GM19238 (cell line): ENCODE results near the gene NIF3L1.

Experiments used
- DNase-seq: peaks from one replicate; pipeline ENCODE4 v3.0.0; 2011; ENCODE audit warnings: low spot score; ENCODE audit not compliant: insufficient read length

The NIF3L1 gene

GRCh38 chr2:200888704-200889625 is at the start of gene NIF3L1, which contains the start of gene PPIL3:
NIF3L1 (plus strand) TSS chr2:200889371; CDS start chr2:200891944, 2,573 bp downstream.
PPIL3 (minus strand) TSS chr2:200889077; CDS start chr2:200887615, 1,462 bp downstream.
- peak; percentile 76 for DNase-seq

GRCh38 chr2:200839513-200839912 is 49.7 kb upstream of the NIF3L1 start:
- DNase-seq = no peak

GRCh38 chr2:200843993-200844948 is 44.9 kb upstream of the NIF3L1 start:
- DNase-seq = no peak

- DNase-seq = no peak
Observed at GRCh38 chr2:200845194-200845593, 44.0 kb upstream of the NIF3L1 start.

GRCh38 chr2:200845669-200846325 is 43.4 kb upstream of the NIF3L1 start:
- no peak for DNase-seq

- DNase-seq = no peak
Observed at GRCh38 chr2:200847269-200847668, 41.9 kb upstream of the NIF3L1 start.

- no peak for DNase-seq
Observed at GRCh38 chr2:200847939-200848338, 41.2 kb upstream of the NIF3L1 start.

GRCh38 chr2:200850512-200851256 is 38.5 kb upstream of the NIF3L1 start:
- no peak for DNase-seq

- DNase-seq = no peak
Observed at GRCh38 chr2:200851398-200852248, 37.5 kb upstream of the NIF3L1 start.

GRCh38 chr2:200852605-200853004 is 36.6 kb upstream of the NIF3L1 start:
- no peak for DNase-seq

GRCh38 chr2:200856806-200857205 is 32.4 kb upstream of the NIF3L1 start:
- no peak for DNase-seq

GRCh38 chr2:200860092-200860795 is 28.9 kb upstream of the NIF3L1 start:
- DNase-seq = no peak

GRCh38 chr2:200861617-200862155 is 27.5 kb upstream of the NIF3L1 start:
- DNase-seq = no peak

- no peak for DNase-seq
Observed at GRCh38 chr2:200862532-200863000, 26.6 kb upstream of the NIF3L1 start.

GRCh38 chr2:200863782-200864175 is 25.4 kb upstream of the NIF3L1 start:
- DNase-seq = no peak

- DNase-seq = peak; percentile 82
Observed at GRCh38 chr2:200864176-200865034, 24.8 kb upstream of the NIF3L1 start, which contains the start of gene CLK1. CLK1 (minus strand) TSS chr2:200864658; CDS start chr2:200861862, 2,796 bp downstream.

GRCh38 chr2:200869014-200869413 is 20.2 kb upstream of the NIF3L1 start:
- DNase-seq = no peak
